Ascending aorta (tissue), 2 donors: ENCODE measurements around the gene NMNAT2. TPM values are rescaled to one million over a fixed set of nuclear protein-coding genes. Genes with fewer than 3 reads are reported as not detected.

ENCODE experiments used
- DNase-seq, 2 donors: peaks; one replicate each; pipeline ENCODE4 v3.0.0-alpha.2; 2019; ENCODE audit warnings: low spot score in 2 of 2
- H3K27ac ChIP-seq, 2 donors: fragments of 200-600 bp; sonication (generic); one replicate each; pipeline ENCODE4 v1.5.1; 2016 to 2017; ENCODE audit warnings: mild to moderate bottlenecking in 1 of 2
- H3K27me3 ChIP-seq: fragments of 200-600 bp; sonication (generic); one replicate; pipeline ENCODE4 v1.5.1; 2017
- H3K36me3 ChIP-seq, 2 donors: fragments of 200-600 bp; sonication (generic); one replicate each; pipeline ENCODE4 v1.5.1; 2016
- H3K4me1 ChIP-seq, 2 donors: fragments of 200-600 bp; sonication (generic); one replicate each; pipeline ENCODE4 v1.5.1; 2016 to 2017; ENCODE audit warnings: mild to moderate bottlenecking in 1 of 2
- H3K4me3 ChIP-seq, 2 donors: fragments of 200-600 bp; sonication (generic); one replicate each; pipeline ENCODE4 v1.5.1; 2016 to 2017; ENCODE audit warnings: mild to moderate bottlenecking in 1 of 2
- H3K9me3 ChIP-seq, 2 donors: fragments of 200-600 bp; sonication (generic); one replicate each; pipeline ENCODE4 v1.5.1; 2016
- CTCF ChIP-seq, 3 experiments: fragments of 200-600 bp in 2 of 3; fragments of 450-650 bp in 1 of 3; sonication (generic) in 2 of 3; IDR thresholded peaks; one replicate each; pipeline ENCODE4 v1.5.1; 2016 to 2019; ENCODE audit warnings: antibody characterized with exemption in 3 of 3, mild to moderate bottlenecking in 1 of 3, moderate library complexity in 1 of 3
- intact Hi-C: fragments of 100-400 bp; cut with DNase I; formaldehyde crosslinking; loops from one replicate; pipeline ENCODE4 v1.15.1; 2023
- total RNA-seq: library from RNA; depleted of rRNA; stranded (reverse); fragments of >200 nt; gene quantifications from one replicate; pipeline ENCODE4 v1.1.0, GENCODE V29; 2016

The NMNAT2 gene
- total RNA-seq, 1 donor from 2014 or later, result 0.53 TPM

- H3K4me3 ChIP-seq, result no peak overlapping the region
- H3K9me3 ChIP-seq, result no peaks in the 10 kb centered on the region
- intact Hi-C loops, result no loop called here
- H3K27ac ChIP-seq, result no peak overlapping the region
- no peaks in the 10 kb centered on the region for H3K36me3 ChIP-seq
- no peaks in the 10 kb centered on the region for H3K27me3 ChIP-seq
- DNase-seq, result no peak
- no peak for TF ChIP-seq CTCF (IDR thresholded peaks at IDR 0.05)
- H3K4me1 ChIP-seq, result no peaks in the 10 kb centered on the region
These were observed 27.6 kb downstream of the NMNAT2 start for GRCh38 chr1:183390561-183390960.

GRCh38 chr1:183388735-183389134 is 29.4 kb downstream of the NMNAT2 start:
- no peak for TF ChIP-seq CTCF (IDR thresholded peaks at IDR 0.05)
- intact Hi-C loops, result no loop called here
- Histone ChIP-seq H3K4me3 (no peak overlapping the region), H3K27me3 (no peaks in the 10 kb centered on the region), H3K4me1 (no peaks in the 10 kb centered on the region), H3K9me3 (no peaks in the 10 kb centered on the region), H3K27ac (no peak overlapping the region), H3K36me3 (no peaks in the 10 kb centered on the region)
- DNase-seq, result no peak

- DNase-seq, result no peak
- TF ChIP-seq CTCF (IDR thresholded peaks at IDR 0.05), result no peak
- Histone ChIP-seq H3K9me3 (no peaks in the 10 kb centered on the region), H3K4me1 (no peaks in the 10 kb centered on the region), H3K27me3 (no peaks in the 10 kb centered on the region), H3K4me3 (no peak overlapping the region), H3K27ac (no peak overlapping the region), H3K36me3 (no peaks in the 10 kb centered on the region)
- intact Hi-C loops, result no loop called here
These were observed 32.6 kb downstream of the NMNAT2 start for GRCh38 chr1:183385340-183386144.

GRCh38 chr1:183379951-183380350 is 38.2 kb downstream of the NMNAT2 start:
- intact Hi-C loops, result loop anchor here (10.0 kb wide), 1 partner anchor 65 kb away; no protein-coding TSS in a partner anchor
- DNase-seq, result no peak
- no peak overlapping the region for H3K27ac ChIP-seq
- TF ChIP-seq CTCF (IDR thresholded peaks at IDR 0.05), result no peak
- H3K36me3 ChIP-seq, result no peaks in the 10 kb centered on the region
- H3K4me1 ChIP-seq, result no peaks in the 10 kb centered on the region
- no peak overlapping the region for H3K4me3 ChIP-seq
- no peaks in the 10 kb centered on the region for H3K27me3 ChIP-seq
- H3K9me3 ChIP-seq, result peaks cover 0 to 8% of the 10 kb centered on the region in 2 donors

- no peaks in the 10 kb centered on the region for H3K27me3 ChIP-seq
- intact Hi-C loops, result loop anchor here (10.0 kb wide), 1 partner anchor 69 kb away; no protein-coding TSS in a partner anchor
- no peak for TF ChIP-seq CTCF (IDR thresholded peaks at IDR 0.05)
- no peak overlapping the region for H3K27ac ChIP-seq
- peaks cover 0 to 8% of the 10 kb centered on the region in 2 donors for H3K9me3 ChIP-seq
- no peaks in the 10 kb centered on the region for H3K36me3 ChIP-seq
- no peak for DNase-seq
- H3K4me1 ChIP-seq, result no peaks in the 10 kb centered on the region
- H3K4me3 ChIP-seq, result no peak overlapping the region
These were observed 42.8 kb downstream of the NMNAT2 start for GRCh38 chr1:183375381-183375780.
